ENCODE data around the gene CASP10.
"Not testable (repeated sequence)": the region's sequence is repeated elsewhere in the genome, so short reads cannot be mapped to it uniquely, and the experiment has no call there.

Gene CASP10

DNA sequence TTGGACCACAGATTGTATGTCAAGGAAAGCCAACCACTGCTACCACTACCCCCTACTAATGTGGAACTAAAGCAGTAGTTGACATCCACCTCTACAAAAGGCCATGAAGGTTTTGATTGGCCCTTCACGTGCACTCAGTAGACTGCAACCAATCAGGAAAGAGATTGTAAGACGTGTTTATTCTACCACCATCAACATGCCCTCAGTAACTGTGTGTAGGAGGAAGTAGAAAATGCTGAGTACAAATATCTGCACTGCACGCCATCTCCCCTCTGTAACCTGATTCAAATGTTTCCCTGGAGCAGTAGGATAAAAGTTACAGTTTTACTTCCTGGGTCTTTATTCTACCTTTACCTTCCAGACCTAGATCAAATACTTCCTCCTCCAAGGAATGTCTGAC is 2.9 kb upstream of the CASP10 start:
- H3K4me3 ChIP-seq (ENCODE audit: low read depth in 1 of 2, low read length in 2 of 2) = no peak overlapping the region
- H3K36me3 ChIP-seq (ENCODE audit: control insufficient read depth in 1 of 2, insufficient read depth in 2 of 2, low read length in 2 of 2) = no peaks in the 10 kb centered on the region
- H3K27ac ChIP-seq (ENCODE audit: low read depth, low read length) = no peak overlapping the region
- H3K4me1 ChIP-seq (ENCODE audit: control insufficient read depth in 1 of 2, insufficient read depth in 2 of 2, low read length in 2 of 2) = peaks cover 5 to 12% of the 10 kb centered on the region in 2 donors
- H3K27me3 ChIP-seq (ENCODE audit: control insufficient read depth in 1 of 2, insufficient read depth in 2 of 2, low read length in 2 of 2) = no peaks in the 10 kb centered on the region
- no peak overlapping the region for H3K9ac ChIP-seq (ENCODE audit: low read depth in 1 of 2, low read length in 2 of 2)
- H3K9me3 ChIP-seq (ENCODE audit: control insufficient read depth in 1 of 2, low read length in 2 of 2) = no peaks in the 10 kb centered on the region

DNA sequence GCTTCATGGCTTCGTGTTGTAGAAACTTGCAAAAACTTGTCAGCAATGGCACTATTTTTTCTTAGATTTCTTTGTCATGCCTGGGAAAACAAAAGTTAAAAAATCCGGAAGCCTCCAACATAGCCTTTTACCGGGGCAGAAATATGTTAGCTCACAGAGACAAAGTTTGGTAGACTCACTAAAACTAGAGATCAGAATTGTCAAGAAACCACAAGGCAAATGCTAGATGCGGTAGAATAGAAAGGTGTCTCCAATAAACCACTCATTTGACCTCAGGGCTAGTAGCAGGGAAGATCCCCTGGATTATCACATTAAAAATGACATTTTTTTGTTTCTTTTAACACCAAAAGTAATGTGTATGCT is 405 bp downstream of the CASP10 start:
- Histone ChIP-seq H3K4me1 (ENCODE audit: control insufficient read depth in 1 of 2, insufficient read depth in 2 of 2, low read length in 2 of 2) (peaks cover 23 to 29% of the 10 kb centered on the region in 2 donors), H3K36me3 (ENCODE audit: control insufficient read depth in 1 of 2, insufficient read depth in 2 of 2, low read length in 2 of 2) (peaks cover 3 to 10% of the 10 kb centered on the region in 2 donors), H3K27me3 (ENCODE audit: control insufficient read depth in 1 of 2, insufficient read depth in 2 of 2, low read length in 2 of 2) (no peaks in the 10 kb centered on the region), H3K27ac (ENCODE audit: low read depth, low read length) (peak overlapping the region; percentile 65), H3K4me3 (ENCODE audit: low read depth in 1 of 2, low read length in 2 of 2) (peak overlapping the region; percentile 84 to 92), H3K9ac (ENCODE audit: low read depth in 1 of 2, low read length in 2 of 2) (peak overlapping the region; percentile 85 to 88), H3K9me3 (ENCODE audit: control insufficient read depth in 1 of 2, low read length in 2 of 2) (no peaks in the 10 kb centered on the region)

DNA sequence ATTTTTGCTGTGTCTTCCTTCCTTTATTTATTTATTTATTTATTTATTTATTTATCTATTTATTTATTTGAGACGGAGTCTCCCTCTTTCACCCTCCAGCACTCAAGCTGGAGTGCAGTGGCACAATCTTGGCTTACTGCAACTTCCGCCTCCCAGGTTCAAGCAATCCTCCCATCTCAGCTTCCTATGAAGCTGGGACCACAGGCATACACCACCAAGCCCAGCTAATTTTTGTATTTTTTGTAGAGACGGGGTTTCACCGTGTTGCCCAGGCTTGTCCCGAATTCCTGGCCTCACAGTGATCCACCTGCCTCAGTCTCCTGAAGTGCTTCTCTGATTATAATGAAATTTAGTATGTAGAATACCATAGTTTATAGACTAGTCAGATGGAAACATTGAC is 894 bp downstream of the CASP10 start:
- not testable (repeated sequence) for H3K27ac ChIP-seq (ENCODE audit: low read depth, low read length); H3K9me3 ChIP-seq (ENCODE audit: control insufficient read depth in 1 of 2, low read length in 2 of 2); H3K27me3 ChIP-seq (ENCODE audit: control insufficient read depth in 1 of 2, insufficient read depth in 2 of 2, low read length in 2 of 2); H3K36me3 ChIP-seq (ENCODE audit: control insufficient read depth in 1 of 2, insufficient read depth in 2 of 2, low read length in 2 of 2)
- H3K4me3 ChIP-seq (ENCODE audit: low read depth in 1 of 2, low read length in 2 of 2) = peak overlapping the region; percentile 84 to 92
- H3K4me1 ChIP-seq (ENCODE audit: control insufficient read depth in 1 of 2, insufficient read depth in 2 of 2, low read length in 2 of 2) = peaks cover 23 to 29% of the 10 kb centered on the region in 2 donors
- peak overlapping the region; percentile 52 to 85 for H3K9ac ChIP-seq (ENCODE audit: low read depth in 1 of 2, low read length in 2 of 2)

DNA sequence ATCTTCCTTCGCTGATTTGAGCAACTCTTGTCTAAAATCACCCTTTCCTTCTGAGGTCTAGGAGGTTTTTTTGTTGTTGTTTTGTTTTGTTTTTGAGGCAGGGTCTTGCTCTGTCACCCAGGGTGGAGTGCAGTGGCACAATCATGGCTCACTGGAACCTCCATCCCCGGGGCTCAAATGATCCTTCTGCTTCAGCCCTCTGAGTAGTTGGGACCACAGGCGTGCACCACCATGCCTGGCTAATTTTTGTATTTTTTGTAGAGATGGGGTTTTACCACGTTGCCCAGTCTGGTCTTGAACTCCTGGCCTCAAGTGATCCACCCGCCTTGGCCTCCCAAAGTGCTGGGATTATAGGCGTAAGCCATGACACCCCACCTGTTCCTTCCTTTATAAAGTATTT is 1.3 kb downstream of the CASP10 start:
- Histone ChIP-seq H3K4me3 (ENCODE audit: low read depth in 1 of 2, low read length in 2 of 2) (peak overlapping the region; percentile 84 to 92), H3K9ac (ENCODE audit: low read depth in 1 of 2, low read length in 2 of 2) (peak overlapping the region; percentile 52 to 62), H3K4me1 (ENCODE audit: control insufficient read depth in 1 of 2, insufficient read depth in 2 of 2, low read length in 2 of 2) (peaks cover 23 to 29% of the 10 kb centered on the region in 2 donors)
- H3K27ac ChIP-seq (ENCODE audit: low read depth, low read length); H3K9me3 ChIP-seq (ENCODE audit: control insufficient read depth in 1 of 2, low read length in 2 of 2); H3K27me3 ChIP-seq (ENCODE audit: control insufficient read depth in 1 of 2, insufficient read depth in 2 of 2, low read length in 2 of 2); H3K36me3 ChIP-seq (ENCODE audit: control insufficient read depth in 1 of 2, insufficient read depth in 2 of 2, low read length in 2 of 2): not testable (repeated sequence)

DNA sequence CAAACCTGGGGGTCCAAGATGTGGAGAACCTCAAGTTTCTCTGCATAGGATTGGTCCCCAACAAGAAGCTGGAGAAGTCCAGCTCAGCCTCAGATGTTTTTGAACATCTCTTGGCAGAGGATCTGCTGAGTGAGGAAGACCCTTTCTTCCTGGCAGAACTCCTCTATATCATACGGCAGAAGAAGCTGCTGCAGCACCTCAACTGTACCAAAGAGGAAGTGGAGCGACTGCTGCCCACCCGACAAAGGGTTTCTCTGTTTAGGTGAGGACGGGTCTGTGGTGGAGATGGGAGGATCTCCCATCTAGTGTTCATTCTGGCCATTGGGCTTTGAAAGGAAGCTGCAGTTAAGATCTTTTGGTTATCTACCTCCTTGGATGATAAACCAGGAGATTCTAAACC is 2.9 kb downstream of the CASP10 start:
- H3K9me3 ChIP-seq (ENCODE audit: control insufficient read depth in 1 of 2, low read length in 2 of 2) = no peaks in the 10 kb centered on the region
- H3K4me1 ChIP-seq (ENCODE audit: control insufficient read depth in 1 of 2, insufficient read depth in 2 of 2, low read length in 2 of 2) = peaks cover 23 to 28% of the 10 kb centered on the region in 2 donors
- peaks cover 11 to 20% of the 10 kb centered on the region in 2 donors for H3K36me3 ChIP-seq (ENCODE audit: control insufficient read depth in 1 of 2, insufficient read depth in 2 of 2, low read length in 2 of 2)
- no peaks in the 10 kb centered on the region for H3K27me3 ChIP-seq (ENCODE audit: control insufficient read depth in 1 of 2, insufficient read depth in 2 of 2, low read length in 2 of 2)
- peak overlapping the region in 1 of 2 donors; percentile 16 for H3K9ac ChIP-seq (ENCODE audit: low read depth in 1 of 2, low read length in 2 of 2)
- H3K4me3 ChIP-seq (ENCODE audit: low read depth in 1 of 2, low read length in 2 of 2) = peak overlapping the region; percentile 84 to 92
- H3K27ac ChIP-seq (ENCODE audit: low read depth, low read length) = no peak overlapping the region

DNA sequence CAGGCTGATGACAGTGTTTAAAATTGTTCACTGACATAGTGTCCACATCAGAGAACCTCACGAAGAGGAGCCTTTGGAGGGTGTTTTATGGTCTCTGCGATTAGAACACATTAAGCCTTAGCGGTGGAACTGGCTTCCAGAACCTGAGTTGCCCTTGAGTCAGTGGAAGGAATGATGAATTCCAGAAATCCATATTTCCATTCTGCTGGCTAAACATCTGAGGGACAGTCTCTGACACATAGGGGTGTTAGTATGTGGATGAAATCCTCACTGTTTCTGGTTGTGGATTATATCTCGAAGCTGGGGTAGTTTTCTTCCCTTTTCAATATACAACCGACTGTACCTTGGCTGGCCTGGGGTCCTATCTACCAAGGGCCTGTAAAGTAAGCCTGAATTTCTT is 4.0 kb downstream of the CASP10 start:
- H3K27ac ChIP-seq (ENCODE audit: low read depth, low read length) = no peak overlapping the region
- peak overlapping the region; percentile 24 to 48 for H3K4me3 ChIP-seq (ENCODE audit: low read depth in 1 of 2, low read length in 2 of 2)
- H3K9ac ChIP-seq (ENCODE audit: low read depth in 1 of 2, low read length in 2 of 2) = no peak overlapping the region
- peaks cover 19 to 20% of the 10 kb centered on the region in 2 donors for H3K36me3 ChIP-seq (ENCODE audit: control insufficient read depth in 1 of 2, insufficient read depth in 2 of 2, low read length in 2 of 2)
- H3K4me1 ChIP-seq (ENCODE audit: control insufficient read depth in 1 of 2, insufficient read depth in 2 of 2, low read length in 2 of 2) = peaks cover 33 to 39% of the 10 kb centered on the region in 2 donors
- H3K27me3 ChIP-seq (ENCODE audit: control insufficient read depth in 1 of 2, insufficient read depth in 2 of 2, low read length in 2 of 2) = no peaks in the 10 kb centered on the region
- no peaks in the 10 kb centered on the region for H3K9me3 ChIP-seq (ENCODE audit: control insufficient read depth in 1 of 2, low read length in 2 of 2)

DNA sequence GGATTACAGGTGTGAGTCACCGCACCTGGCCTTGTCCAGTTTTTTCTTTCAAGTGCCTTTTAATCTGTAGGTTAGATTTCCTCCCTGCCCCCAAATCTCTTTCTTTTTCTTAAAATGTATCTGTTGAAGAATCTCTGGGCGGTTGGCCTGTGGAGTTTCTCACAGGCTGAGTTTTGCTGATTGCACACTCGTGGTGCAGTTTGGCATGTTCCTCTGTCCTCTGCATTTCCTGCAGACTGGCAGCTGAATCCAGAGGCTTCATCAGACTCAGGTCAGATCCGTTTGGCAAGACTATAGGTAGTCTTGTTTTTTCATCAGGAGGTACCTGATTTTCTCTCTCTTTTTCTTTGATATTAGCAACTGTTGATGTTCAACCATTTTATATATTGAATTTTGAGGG is 5.5 kb downstream of the CASP10 start:
- Histone ChIP-seq H3K36me3 (ENCODE audit: control insufficient read depth in 1 of 2, insufficient read depth in 2 of 2, low read length in 2 of 2) (peaks cover 20 to 23% of the 10 kb centered on the region in 2 donors), H3K27me3 (ENCODE audit: control insufficient read depth in 1 of 2, insufficient read depth in 2 of 2, low read length in 2 of 2) (no peaks in the 10 kb centered on the region), H3K9me3 (ENCODE audit: control insufficient read depth in 1 of 2, low read length in 2 of 2) (no peaks in the 10 kb centered on the region), H3K4me3 (ENCODE audit: low read depth in 1 of 2, low read length in 2 of 2) (no peak overlapping the region), H3K4me1 (ENCODE audit: control insufficient read depth in 1 of 2, insufficient read depth in 2 of 2, low read length in 2 of 2) (peaks cover 41 to 49% of the 10 kb centered on the region in 2 donors), H3K9ac (ENCODE audit: low read depth in 1 of 2, low read length in 2 of 2) (no peak overlapping the region), H3K27ac (ENCODE audit: low read depth, low read length) (no peak overlapping the region)

DNA sequence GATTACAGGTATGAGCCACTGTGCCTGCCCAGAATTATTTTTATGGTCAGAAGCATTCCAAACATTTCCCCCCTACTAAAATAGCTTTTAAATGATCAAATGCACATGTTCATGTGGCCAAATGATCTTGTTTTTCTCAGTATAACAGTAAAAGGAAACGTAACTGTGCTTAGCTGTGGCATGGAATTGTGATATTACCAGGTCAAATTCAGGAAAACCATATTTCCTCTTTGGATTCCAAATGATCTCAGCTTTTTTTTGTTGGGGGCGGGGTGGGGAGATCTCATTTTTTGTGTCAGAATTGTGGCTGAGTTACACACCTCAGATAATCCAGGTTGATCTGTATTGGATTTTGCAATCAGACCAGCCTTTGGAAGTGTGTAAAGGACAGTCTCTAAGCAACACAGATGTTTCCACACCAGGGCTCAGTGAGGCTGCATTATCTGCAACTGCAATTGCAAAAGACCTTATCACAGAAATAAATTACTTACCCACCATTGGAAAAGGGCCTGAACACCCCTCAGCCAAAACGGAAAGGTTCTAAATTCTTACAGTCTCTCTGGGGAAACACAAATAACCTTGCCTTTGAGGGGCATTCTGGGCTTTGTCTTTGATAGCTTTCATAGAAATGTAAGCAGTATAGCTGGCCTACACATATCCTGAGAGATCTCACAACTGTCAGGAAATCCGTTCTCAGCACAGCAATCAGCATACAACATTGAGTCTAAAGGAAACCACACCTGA is 8.4 kb downstream of the CASP10 start:
- Histone ChIP-seq H3K9ac (ENCODE audit: low read depth in 1 of 2, low read length in 2 of 2) (no peak overlapping the region), H3K4me1 (ENCODE audit: control insufficient read depth in 1 of 2, insufficient read depth in 2 of 2, low read length in 2 of 2) (peaks cover 55 to 60% of the 10 kb centered on the region in 2 donors), H3K36me3 (ENCODE audit: control insufficient read depth in 1 of 2, insufficient read depth in 2 of 2, low read length in 2 of 2) (peaks cover 25 to 30% of the 10 kb centered on the region in 2 donors), H3K27ac (ENCODE audit: low read depth, low read length) (peak overlapping the region; percentile 36), H3K27me3 (ENCODE audit: control insufficient read depth in 1 of 2, insufficient read depth in 2 of 2, low read length in 2 of 2) (no peaks in the 10 kb centered on the region), H3K9me3 (ENCODE audit: control insufficient read depth in 1 of 2, low read length in 2 of 2) (no peaks in the 10 kb centered on the region), H3K4me3 (ENCODE audit: low read depth in 1 of 2, low read length in 2 of 2) (peak overlapping the region; percentile 5 to 16)

DNA sequence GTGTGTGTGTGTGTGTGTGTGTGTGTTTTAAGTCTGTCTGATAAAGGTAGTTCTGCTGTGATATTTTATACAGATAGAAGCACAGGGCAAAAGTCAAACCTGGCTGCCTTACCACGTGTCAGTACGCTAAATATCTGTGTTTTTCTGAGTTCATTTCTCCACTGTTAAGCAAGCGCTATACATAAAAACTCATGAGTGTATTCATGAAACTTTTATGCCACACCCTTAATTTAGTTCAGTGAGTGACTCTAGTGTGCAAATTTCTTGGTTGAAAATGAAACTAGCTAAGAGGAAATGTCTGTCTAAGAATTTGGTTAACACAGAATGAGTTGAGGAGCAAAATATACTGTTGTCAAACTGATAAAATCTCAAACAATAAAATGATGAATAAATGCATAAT is 11.2 kb downstream of the CASP10 start:
- Histone ChIP-seq H3K4me3 (ENCODE audit: low read depth in 1 of 2, low read length in 2 of 2) (peak overlapping the region in 1 of 2 donors; percentile 25), H3K9me3 (ENCODE audit: control insufficient read depth in 1 of 2, low read length in 2 of 2) (no peaks in the 10 kb centered on the region), H3K27ac (ENCODE audit: low read depth, low read length) (no peak overlapping the region), H3K9ac (ENCODE audit: low read depth in 1 of 2, low read length in 2 of 2) (no peak overlapping the region), H3K36me3 (ENCODE audit: control insufficient read depth in 1 of 2, insufficient read depth in 2 of 2, low read length in 2 of 2) (peaks cover 27 to 30% of the 10 kb centered on the region in 2 donors), H3K27me3 (ENCODE audit: control insufficient read depth in 1 of 2, insufficient read depth in 2 of 2, low read length in 2 of 2) (no peaks in the 10 kb centered on the region), H3K4me1 (ENCODE audit: control insufficient read depth in 1 of 2, insufficient read depth in 2 of 2, low read length in 2 of 2) (peaks cover 47 to 52% of the 10 kb centered on the region in 2 donors)

DNA sequence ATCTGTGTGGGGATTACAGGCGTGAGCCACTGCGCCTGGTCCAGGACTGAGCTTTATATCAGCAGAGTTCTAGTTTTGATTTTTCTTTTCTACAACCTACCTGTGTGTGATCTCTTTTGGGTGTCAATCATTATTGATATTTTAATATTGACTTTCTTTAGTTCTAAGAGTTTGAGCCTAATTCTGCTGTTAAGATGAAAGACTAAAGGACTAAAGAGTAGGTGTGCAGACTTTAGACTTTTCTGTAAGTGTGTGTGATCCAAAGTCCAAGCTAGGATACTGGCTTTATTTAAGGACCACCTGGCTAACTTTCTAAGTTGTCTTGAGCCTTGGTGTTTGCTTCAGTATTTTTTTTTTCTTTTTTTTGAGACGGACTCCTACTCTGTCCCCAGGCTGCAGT is 12.4 kb downstream of the CASP10 start:
- Histone ChIP-seq H3K4me1 (ENCODE audit: control insufficient read depth in 1 of 2, insufficient read depth in 2 of 2, low read length in 2 of 2) (peaks cover 47 to 49% of the 10 kb centered on the region in 2 donors), H3K4me3 (ENCODE audit: low read depth in 1 of 2, low read length in 2 of 2) (peak overlapping the region in 1 of 2 donors; percentile 10), H3K27ac (ENCODE audit: low read depth, low read length) (no peak overlapping the region), H3K27me3 (ENCODE audit: control insufficient read depth in 1 of 2, insufficient read depth in 2 of 2, low read length in 2 of 2) (no peaks in the 10 kb centered on the region), H3K9me3 (ENCODE audit: control insufficient read depth in 1 of 2, low read length in 2 of 2) (no peaks in the 10 kb centered on the region), H3K9ac (ENCODE audit: low read depth in 1 of 2, low read length in 2 of 2) (no peak overlapping the region), H3K36me3 (ENCODE audit: control insufficient read depth in 1 of 2, insufficient read depth in 2 of 2, low read length in 2 of 2) (peaks cover 28 to 32% of the 10 kb centered on the region in 2 donors)

Measured in duodenal mucosa (tissue), 2 donors.